Panc1 (cell line): ENCODE measurements around the gene KCNH1. TPM values are rescaled to one million over a fixed set of nuclear protein-coding genes. Genes with fewer than 3 reads are reported as not detected.

Experiments used
- ATAC-seq: fragments of 200-7000 bp; cut with Tn5 transposase; 2 replicates; pipeline ENCODE4 v1.9.1; 2020; ENCODE audit warnings: mild to moderate bottlenecking, moderate library complexity
- BruUV-seq: library from RNA; stranded (reverse); fragments of 400-500 nt; replicated peaks from 2 replicates; lab custom pipeline; 2021; lab: Mats Ljungman, UMichigan
- CTCF ChIA-PET: fragments of 300-600 bp; sonication (Branson Sonifier 250); formaldehyde crosslinking; loops from one replicate; lab custom pipeline; 2022; ENCODE audit warnings: antibody characterized with exemption; lab: Charles Lee
- POLR2A ChIA-PET: fragments of 300-600 bp; sonication (Branson Sonifier 250); formaldehyde crosslinking; loops from one replicate; lab custom pipeline; 2022; ENCODE audit warnings: antibody characterized with exemption; lab: Charles Lee
- DNase-seq: peaks from one replicate; pipeline ENCODE4 v3.0.0-alpha.2; 2010; ENCODE audit warnings: low read depth, low spot score
- H3K27ac ChIP-seq: 2 replicates; pipeline ENCODE4 v1.5.1; 2011; ENCODE audit warnings: mild to moderate bottlenecking, low read length, inconsistent platforms
- H3K27me3 ChIP-seq: fragments of 200-500 bp; sonication (Bioruptor generic); 2 replicates; pipeline ENCODE4 v1.6.0; 2014; ENCODE audit warnings: low read length, inconsistent platforms; ENCODE audit not compliant: control insufficient read depth, insufficient read depth
- H3K36me3 ChIP-seq: fragments of 200-500 bp; sonication (Bioruptor generic); 2 replicates; pipeline ENCODE4 v1.5.1; 2014; ENCODE audit warnings: inconsistent platforms, mild to moderate bottlenecking, low read length, moderate library complexity; ENCODE audit not compliant: control insufficient read depth, insufficient read depth
- H3K4me1 ChIP-seq: 2 replicates; pipeline ENCODE4 v1.5.1; 2011; ENCODE audit warnings: inconsistent platforms, mild to moderate bottlenecking, low read length, moderate library complexity; ENCODE audit not compliant: control insufficient read depth, insufficient read depth
- H3K4me3 ChIP-seq, 2 experiments: 2 replicates each; pipeline ENCODE4 v1.5.1; 2011 to 2012; ENCODE audit warnings: low read depth in 2 of 2, low read length in 2 of 2, mild to moderate bottlenecking in 2 of 2, inconsistent platforms in 1 of 2, moderate library complexity in 1 of 2
- H3K9me3 ChIP-seq: fragments of 200-500 bp; sonication (Bioruptor generic); 2 replicates; pipeline ENCODE4 v1.5.1; 2014; ENCODE audit warnings: low read depth, mild to moderate bottlenecking, inconsistent platforms, low read length, moderate library complexity; ENCODE audit not compliant: control insufficient read depth, insufficient read depth
- CTCF ChIP-seq: fragments of 450-650 bp; IDR thresholded peaks from 2 replicates; pipeline ENCODE4 v1.5.1; 2017; ENCODE audit warnings: mild to moderate bottlenecking
- POLR2AphosphoS5 ChIP-seq: IDR thresholded peaks from 2 replicates; pipeline ENCODE4 v1.6.1; 2012; ENCODE audit warnings: mild to moderate bottlenecking, low read depth, low read length, moderate library complexity
- SIN3A ChIP-seq: IDR thresholded peaks from 2 replicates; pipeline ENCODE4 v1.6.1; 2012; ENCODE audit warnings: low read depth, mild to moderate bottlenecking, low read length, moderate library complexity, borderline replicate concordance; ENCODE audit not compliant: insufficient read depth
- TCF7L2 ChIP-seq: IDR thresholded peaks from 2 replicates; pipeline ENCODE4 v1.6.1; 2011; ENCODE audit warnings: mild to moderate bottlenecking, low read depth, low read length, inconsistent platforms
- in situ Hi-C: cut with HindIII; loops from 2 replicates; pipeline ENCODE4 v1.10.0; 2016; ENCODE audit warnings: low sequenced_read_pairs, low pct_unique_long_range_greater_than_20kb
- intact Hi-C: fragments of 100-400 bp; cut with micrococcal nuclease; formaldehyde crosslinking; loops from one replicate; pipeline ENCODE4 v1.10.0; 2022; ENCODE audit not compliant: unreplicated experiment
- total RNA-seq: library from RNA; stranded (reverse); gene quantifications from one replicate; pipeline ENCODE4 v1.2.1, GENCODE V29; 2021; ENCODE audit not compliant: unreplicated experiment
- TF ChIP-seq, protein P1 (sequence below), 2 experiments: IDR thresholded peaks; 2 replicates each; pipeline ENCODE4 v1.6.1; 2011 to 2012; ENCODE audit warnings: low read depth in 2 of 2, control low read depth in 1 of 2, low read length in 1 of 2, mild to moderate bottlenecking in 1 of 2, moderate library complexity in 1 of 2; ENCODE audit not compliant: insufficient read depth in 1 of 2

Gene KCNH1
- total RNA-seq, 1 experiment from 2014 or later: not detected

- POLR2A ChIA-PET: no interaction called here
Observed at GRCh38 chr1:210940081-210940617, 193.8 kb downstream of the KCNH1 start.

DNA sequence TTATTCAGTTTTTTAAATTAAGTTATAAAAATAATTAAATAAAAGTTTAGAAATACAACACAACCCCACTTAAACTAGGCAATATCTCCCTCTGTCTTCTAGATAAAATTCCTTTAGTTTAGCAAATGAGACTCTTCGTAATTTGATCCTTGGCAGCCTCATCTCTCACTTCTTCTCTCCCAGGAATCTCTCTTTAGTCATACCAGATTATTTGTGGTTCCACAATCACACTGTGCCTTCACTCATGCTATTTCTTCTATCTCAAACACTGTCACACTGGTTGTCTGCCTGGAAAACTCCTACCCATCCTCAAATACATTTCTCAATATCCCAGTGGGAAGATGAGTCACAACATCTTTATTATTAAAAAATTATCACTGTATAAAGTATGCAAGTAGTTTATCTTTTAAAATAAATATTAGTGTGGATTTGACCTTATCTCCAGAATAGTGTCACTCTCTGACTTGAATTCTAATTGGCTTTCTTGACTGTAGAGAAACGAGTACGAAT lies 195.5 kb downstream of the KCNH1 start:
- no TSS peak for BruUV-seq
- intact Hi-C loops: no loop called here
- CTCF ChIA-PET: no interaction called here
- in situ Hi-C loops: no loop called here
- H3K4me1 ChIP-seq: no peaks in the 10 kb centered on the region
- ATAC-seq (no peak), DNase-seq (no peak)
- no peaks in the 10 kb centered on the region for H3K27me3 ChIP-seq
- TF ChIP-seq SIN3A (no peak), TCF7L2 (no peak), CTCF (no peak), POLR2AphosphoS5 (no peak)
- TF ChIP-seq, protein P1, sequence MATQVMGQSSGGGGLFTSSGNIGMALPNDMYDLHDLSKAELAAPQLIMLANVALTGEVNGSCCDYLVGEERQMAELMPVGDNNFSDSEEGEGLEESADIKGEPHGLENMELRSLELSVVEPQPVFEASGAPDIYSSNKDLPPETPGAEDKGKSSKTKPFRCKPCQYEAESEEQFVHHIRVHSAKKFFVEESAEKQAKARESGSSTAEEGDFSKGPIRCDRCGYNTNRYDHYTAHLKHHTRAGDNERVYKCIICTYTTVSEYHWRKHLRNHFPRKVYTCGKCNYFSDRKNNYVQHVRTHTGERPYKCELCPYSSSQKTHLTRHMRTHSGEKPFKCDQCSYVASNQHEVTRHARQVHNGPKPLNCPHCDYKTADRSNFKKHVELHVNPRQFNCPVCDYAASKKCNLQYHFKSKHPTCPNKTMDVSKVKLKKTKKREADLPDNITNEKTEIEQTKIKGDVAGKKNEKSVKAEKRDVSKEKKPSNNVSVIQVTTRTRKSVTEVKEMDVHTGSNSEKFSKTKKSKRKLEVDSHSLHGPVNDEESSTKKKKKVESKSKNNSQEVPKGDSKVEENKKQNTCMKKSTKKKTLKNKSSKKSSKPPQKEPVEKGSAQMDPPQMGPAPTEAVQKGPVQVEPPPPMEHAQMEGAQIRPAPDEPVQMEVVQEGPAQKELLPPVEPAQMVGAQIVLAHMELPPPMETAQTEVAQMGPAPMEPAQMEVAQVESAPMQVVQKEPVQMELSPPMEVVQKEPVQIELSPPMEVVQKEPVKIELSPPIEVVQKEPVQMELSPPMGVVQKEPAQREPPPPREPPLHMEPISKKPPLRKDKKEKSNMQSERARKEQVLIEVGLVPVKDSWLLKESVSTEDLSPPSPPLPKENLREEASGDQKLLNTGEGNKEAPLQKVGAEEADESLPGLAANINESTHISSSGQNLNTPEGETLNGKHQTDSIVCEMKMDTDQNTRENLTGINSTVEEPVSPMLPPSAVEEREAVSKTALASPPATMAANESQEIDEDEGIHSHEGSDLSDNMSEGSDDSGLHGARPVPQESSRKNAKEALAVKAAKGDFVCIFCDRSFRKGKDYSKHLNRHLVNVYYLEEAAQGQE (IDR thresholded peaks at IDR 0.05; ENCODE audit: insufficient read depth in 1 of 2, low read depth in 2 of 2, low read length in 1 of 2): no peak
- no peaks in the 10 kb centered on the region for H3K9me3 ChIP-seq
- H3K4me3 ChIP-seq: no peak overlapping the region
- POLR2A ChIA-PET: no interaction called here
- H3K27ac ChIP-seq: no peak overlapping the region
- no peaks in the 10 kb centered on the region for H3K36me3 ChIP-seq

More at GRCh38 chr1:210940081-210940617, 193.8 kb downstream of the KCNH1 start:
- in situ Hi-C loops (no loop called here), intact Hi-C loops (no loop called here)
- no peak for ATAC-seq
- Histone ChIP-seq H3K4me1 (no peaks in the 10 kb centered on the region), H3K27ac (no peak overlapping the region), H3K27me3 (no peaks in the 10 kb centered on the region), H3K36me3 (no peaks in the 10 kb centered on the region), H3K4me3 (no peak overlapping the region), H3K9me3 (no peaks in the 10 kb centered on the region)
- no TSS peak for BruUV-seq
- no peak for DNase-seq
- CTCF ChIA-PET: no interaction called here
- TF ChIP-seq CTCF: no peak
- no peak for TF ChIP-seq POLR2AphosphoS5
